ENCODE measurements around the gene IZUMO2. TPM values are rescaled to one million over a fixed set of nuclear protein-coding genes. Genes with fewer than 3 reads are reported as not detected.

The IZUMO2 gene
- not detected in 2 replicates for total RNA-seq

DNA sequence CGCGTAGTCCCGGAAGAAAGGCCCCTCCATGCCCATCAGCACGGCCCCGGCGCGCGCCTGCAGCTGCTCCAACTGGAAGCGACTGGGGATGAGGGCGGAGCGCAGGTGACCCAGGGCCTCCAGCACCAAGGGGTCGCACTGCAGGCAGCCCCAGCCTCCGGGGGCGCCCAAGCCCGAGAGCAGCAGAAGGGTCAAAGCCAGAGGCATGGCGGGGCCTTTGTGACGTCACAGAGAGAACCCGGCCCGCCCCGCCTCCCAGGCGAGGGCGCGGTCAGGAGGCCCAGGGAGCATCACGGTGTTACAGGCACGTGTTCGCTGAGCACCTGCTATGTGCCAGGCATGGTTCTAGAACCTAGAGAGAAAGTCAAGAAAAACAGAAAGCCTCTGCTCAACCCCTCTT is at the start of gene IZUMO2:
TSS of gene IZUMO2 (minus strand) at position 294 of the 400 bp plus-strand sequence. CDS start at position 207, 87 bp downstream.

DNA sequence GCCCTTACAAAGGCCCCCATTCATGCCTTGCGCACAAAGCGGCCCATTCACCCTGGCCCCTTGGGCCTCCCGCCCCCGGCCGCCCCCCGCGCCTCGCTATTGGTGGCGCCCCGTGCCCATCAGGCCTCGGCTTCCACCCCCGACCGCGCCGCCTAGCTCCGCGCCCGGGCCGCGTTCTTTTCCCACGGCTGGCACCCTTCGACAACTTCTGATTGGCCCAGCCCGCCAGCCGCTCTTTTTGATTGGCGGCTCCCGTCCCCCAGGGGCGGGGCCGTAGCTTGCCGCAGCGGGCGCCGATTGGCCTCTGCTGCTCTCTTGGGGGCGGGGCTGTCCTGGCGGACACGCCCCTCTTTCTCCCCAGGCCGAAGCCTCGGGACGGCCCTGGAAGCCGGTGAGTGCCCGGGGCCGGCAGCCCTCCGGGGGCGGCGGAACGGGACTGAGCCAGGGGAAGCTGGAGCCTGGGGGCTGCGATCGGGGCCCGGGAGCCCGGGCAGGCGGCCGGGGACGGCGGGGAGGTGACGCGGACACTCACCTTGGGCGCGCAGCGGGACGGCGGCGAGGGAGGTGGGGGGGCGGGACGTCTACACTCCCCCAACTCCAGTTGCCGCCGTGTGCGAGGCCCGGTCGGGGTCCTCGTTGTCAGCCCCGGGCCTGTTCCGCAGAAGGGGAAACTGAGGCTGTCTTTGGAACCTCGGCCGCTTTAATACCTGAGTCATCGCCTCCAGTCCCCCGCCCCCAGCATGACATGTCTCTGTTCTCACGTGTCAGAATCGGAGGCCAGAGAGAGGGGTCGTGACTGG is 40.4 kb upstream of the IZUMO2 start, which contains the start of gene MYH14:
TSS of gene MYH14 (plus strand) at position 342 of the 800 bp plus-strand sequence. CDS start 6,744 bp downstream, outside the sequence.

Other genes with a start within 250 kb of the IZUMO2 start
- 5.1 and 7.9 TPM in 2 replicates for gene ATF5, start 234.1 kb downstream of the IZUMO2 start, total RNA-seq
- 20.6 and 32.6 TPM in 2 replicates for gene NUP62, start 233.8 kb downstream of the IZUMO2 start, total RNA-seq
- gene SIGLEC11, start 202.1 kb downstream of the IZUMO2 start, total RNA-seq, result not detected in 2 replicates
- gene VRK3, start 137.9 kb downstream of the IZUMO2 start, total RNA-seq, result 23.0 and 26.5 TPM in 2 replicates
- 6.5 and 10.7 TPM in 2 replicates for gene ZNF473, start 137.3 kb downstream of the IZUMO2 start, total RNA-seq
- gene MYH14, start 40.3 kb upstream of the IZUMO2 start, total RNA-seq, result not detected in 2 replicates
- not detected in 2 replicates for gene KCNC3, start 166.1 kb upstream of the IZUMO2 start, total RNA-seq
- 0.11 and 0.25 TPM in 2 replicates for gene NAPSA, start 202.4 kb upstream of the IZUMO2 start, total RNA-seq
- gene NR1H2, start 213.2 kb upstream of the IZUMO2 start, total RNA-seq, result 74.4 and 98.2 TPM in 2 replicates
- 31.4 and 72.3 TPM in 2 replicates for gene POLD1, start 221.1 kb upstream of the IZUMO2 start, total RNA-seq